GM13977 (cell line): ENCODE data around the gene ADAMTS17.

Experiments used
- DNase-seq: peaks from one replicate; pipeline ENCODE4 v3.0.0; 2012; ENCODE audit warnings: low spot score
- in situ Hi-C: fragments of 300-500 bp; cut with MboI; formaldehyde crosslinking; loops from one replicate; pipeline ENCODE4 v1.12.0; 2022; ENCODE audit warnings: low sequenced_read_pairs, low pct_unique_long_range_greater_than_20kb, mixed read lengths, inconsistent platforms; ENCODE audit not compliant: unreplicated experiment
- TF ChIP-seq, protein P1 (sequence below): IDR thresholded peaks from 2 replicates; pipeline ENCODE4 v1.5.1; 2012; ENCODE audit warnings: mild to moderate bottlenecking, control low read depth; ENCODE audit not compliant: insufficient read depth; ENCODE audit errors: extremely low read depth, missing control alignments

The ADAMTS17 gene

DNA sequence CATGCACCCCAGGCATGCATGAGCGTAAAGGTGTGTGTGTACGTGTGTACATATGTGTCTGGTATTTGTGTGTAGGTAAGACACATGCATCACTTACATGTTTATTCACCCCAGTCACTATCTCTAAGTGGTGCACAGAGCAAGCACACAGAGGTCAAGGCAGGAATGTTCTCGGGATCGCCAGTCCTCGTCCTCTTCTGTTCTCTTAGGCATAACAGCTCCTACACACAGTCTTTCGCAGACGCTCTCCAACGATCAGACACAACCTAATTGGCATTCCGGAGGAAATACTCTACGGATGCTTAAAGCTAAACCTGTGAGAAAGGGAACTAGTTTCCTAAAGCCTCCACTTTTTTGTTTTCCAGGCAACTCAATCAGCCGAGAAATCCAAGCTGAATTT, 95.9 kb downstream of the ADAMTS17 start:
- TF ChIP-seq, protein P1, sequence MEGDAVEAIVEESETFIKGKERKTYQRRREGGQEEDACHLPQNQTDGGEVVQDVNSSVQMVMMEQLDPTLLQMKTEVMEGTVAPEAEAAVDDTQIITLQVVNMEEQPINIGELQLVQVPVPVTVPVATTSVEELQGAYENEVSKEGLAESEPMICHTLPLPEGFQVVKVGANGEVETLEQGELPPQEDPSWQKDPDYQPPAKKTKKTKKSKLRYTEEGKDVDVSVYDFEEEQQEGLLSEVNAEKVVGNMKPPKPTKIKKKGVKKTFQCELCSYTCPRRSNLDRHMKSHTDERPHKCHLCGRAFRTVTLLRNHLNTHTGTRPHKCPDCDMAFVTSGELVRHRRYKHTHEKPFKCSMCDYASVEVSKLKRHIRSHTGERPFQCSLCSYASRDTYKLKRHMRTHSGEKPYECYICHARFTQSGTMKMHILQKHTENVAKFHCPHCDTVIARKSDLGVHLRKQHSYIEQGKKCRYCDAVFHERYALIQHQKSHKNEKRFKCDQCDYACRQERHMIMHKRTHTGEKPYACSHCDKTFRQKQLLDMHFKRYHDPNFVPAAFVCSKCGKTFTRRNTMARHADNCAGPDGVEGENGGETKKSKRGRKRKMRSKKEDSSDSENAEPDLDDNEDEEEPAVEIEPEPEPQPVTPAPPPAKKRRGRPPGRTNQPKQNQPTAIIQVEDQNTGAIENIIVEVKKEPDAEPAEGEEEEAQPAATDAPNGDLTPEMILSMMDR = no peak
- no peak for DNase-seq
- in situ Hi-C loops = no loop called here

DNA sequence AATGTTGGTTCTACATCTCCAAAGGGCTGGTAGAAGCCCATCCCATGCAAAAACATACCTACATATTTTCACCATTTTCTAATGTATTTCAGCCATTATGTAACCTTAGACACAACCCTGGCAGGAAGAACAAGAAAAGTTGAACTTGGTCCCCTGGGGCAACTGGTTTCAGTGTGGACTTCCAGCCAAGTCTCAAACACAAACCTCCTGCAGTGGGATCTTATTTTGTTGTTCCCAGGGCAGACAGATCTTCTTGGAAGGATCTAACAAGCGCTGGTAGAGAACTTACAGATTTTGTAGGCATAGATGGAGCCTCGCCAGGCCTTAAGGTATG, 96.3 kb downstream of the ADAMTS17 start:
- in situ Hi-C loops = no loop called here
- DNase-seq = no peak
- TF ChIP-seq, protein P1 = no peak

DNA sequence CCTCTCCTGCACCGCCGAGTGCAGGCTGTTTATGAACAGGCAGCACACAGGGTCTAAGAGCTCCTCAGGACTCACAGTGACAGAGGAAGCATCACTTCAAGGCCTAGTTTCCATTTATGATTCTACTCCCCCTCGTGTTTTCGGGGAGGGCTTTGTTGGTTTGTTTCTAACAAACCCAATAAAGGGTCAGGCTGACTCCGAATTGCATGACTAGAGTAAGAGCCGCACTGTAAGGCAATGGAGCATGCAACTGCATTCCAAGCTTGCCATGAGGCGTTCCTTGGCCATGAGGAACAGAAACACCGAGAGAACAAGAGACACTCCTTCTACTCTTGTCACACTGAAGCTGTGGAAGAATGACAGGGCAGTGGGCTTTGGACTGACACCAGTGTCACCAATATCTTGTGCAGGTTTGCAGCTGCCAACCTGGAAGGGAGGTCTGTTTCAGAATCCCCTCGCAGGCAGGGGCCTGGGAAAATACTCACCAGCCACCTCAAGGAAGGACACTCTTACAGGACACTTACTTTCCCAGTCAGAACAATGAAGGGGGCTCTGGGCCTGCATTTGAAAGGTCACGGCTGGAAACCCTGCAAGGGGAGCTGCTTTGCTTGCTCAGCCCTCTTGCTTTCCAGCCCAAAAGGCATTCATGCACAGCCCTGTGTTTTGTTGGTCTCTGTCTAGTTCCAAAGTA, 96.8 kb downstream of the ADAMTS17 start:
- in situ Hi-C loops = no loop called here
- TF ChIP-seq, protein P1 = no peak
- DNase-seq = no peak

DNA sequence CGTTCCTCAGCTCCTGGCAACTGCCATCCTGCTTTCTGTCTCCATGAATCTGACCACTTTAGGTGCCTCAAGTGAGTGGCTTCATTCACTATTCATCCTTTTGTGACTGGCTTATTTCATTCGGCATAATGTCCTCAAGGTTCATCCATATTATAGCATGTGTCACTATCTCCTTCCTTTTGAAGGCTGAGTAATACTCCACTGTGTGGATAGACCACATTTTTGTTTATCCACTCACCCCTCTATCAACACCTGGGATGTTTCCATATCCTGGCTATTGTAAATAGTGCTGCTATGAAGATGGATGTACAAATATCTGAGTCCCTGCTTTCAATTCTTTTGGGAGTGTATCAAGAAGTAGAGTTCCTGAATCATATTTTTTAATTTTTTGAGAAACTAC, 98.8 kb downstream of the ADAMTS17 start:
- in situ Hi-C loops = no loop called here
- TF ChIP-seq, protein P1 = no peak
- no peak for DNase-seq

DNA sequence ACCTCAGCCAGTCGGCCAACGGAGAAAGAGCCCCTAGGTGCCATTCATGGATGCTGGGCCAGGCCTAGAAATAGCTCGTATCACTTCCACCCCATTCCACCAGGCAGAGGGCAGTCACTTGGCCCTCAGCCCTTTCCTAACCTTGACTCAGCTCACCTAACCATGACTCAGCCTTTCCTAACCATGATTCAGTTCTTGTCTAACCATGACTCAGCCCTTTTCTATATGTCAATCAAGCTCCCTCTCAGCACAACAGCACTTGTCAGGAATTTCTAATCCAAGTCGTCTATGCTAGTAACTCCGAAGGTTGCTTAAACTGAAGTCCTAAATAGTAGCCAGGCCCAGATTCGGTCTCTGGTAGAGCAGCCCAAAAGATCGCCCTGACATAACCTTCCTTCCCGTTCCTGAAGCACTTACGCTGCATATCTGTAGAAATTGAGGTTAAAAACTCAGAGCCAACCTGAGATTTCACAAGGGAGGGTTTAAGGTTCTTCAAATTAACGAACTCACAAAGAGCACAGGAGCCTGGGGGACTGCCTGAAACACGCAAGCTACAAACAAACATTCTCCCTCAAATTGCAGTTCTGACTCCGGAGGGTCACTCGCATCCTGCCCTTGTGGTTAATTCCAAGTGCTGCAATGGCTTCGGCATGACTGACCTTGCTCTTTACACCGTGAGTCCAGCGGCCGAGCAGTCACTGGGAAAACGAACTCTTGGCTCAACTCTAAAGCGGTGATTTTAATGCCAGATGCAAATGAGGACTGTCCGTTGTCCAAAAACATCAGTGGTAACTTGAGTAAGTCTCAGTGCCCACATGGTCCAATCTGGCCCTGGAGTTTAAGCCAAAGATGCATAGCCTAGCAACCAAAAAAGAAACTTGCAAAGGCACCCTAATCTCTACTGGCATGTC, 99.9 kb downstream of the ADAMTS17 start:
- no peak for DNase-seq
- in situ Hi-C loops = no loop called here

DNA sequence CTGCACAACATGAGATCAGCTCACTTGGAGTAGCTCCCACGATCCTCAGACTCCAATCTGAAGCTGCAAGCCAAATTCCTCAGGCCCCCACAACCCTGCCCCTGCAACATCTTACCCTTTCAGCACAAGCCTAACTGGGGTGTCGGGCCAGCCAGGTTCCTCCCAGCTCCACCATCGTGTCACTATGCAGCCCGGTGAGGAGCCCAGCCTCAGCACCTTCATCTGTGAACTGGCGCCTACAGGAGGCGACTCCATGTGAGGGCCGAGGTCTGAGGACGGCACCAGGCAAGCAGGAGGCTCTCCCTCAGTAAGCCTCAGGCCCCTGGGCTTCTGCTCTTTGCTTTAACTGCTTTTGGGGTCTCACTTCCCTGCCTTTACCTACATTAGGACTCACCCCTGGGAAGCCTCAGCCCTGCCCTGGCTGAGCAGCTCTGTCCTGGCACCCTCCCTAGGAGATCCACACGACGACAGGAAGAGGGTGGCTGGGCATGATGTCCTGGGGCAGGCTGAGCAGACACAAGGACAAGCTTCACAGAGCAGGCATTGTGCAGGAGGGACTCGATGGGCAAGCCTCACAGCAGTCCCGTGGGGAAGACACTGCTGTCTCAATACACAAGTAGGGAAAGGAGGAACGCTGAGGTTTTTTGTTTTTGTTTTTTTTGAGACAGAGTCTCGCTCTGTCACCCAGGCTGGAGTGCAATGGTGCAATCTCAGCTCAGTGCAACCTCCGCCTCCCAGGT, 104.6 kb downstream of the ADAMTS17 start:
- in situ Hi-C loops = no loop called here
- TF ChIP-seq, protein P1 = no peak
- no peak for DNase-seq

More for the DNA sequence above, 99.9 kb downstream of the ADAMTS17 start:
- TF ChIP-seq, protein P1 = no peak
